Measurements from ENCODE around the gene GNG2.

The GNG2 gene

GRCh38 chr14:51855234-51855633 lies 5.2 kb upstream of the GNG2 start:
- peak in 1 of 51 donors; percentile 21 for DNase-seq

- DNase-seq = no peak
Observed at GRCh38 chr14:51856792-51857296, 3.6 kb upstream of the GNG2 start.

GRCh38 chr14:51859131-51859530 lies 1.3 kb upstream of the GNG2 start:
- no peak for DNase-seq

GRCh38 chr14:51860825-51861499 lies 550 bp downstream of the GNG2 start:
- DNase-seq = peak in 1 of 51 donors; percentile 32

GRCh38 chr14:51862176-51862796 lies 1.9 kb downstream of the GNG2 start:
- DNase-seq = peak in 1 of 51 donors; percentile 52

- DNase-seq = no peak
Observed at GRCh38 chr14:51862860-51863259, 2.4 kb downstream of the GNG2 start.

- DNase-seq = no peak
Observed at GRCh38 chr14:51865953-51866747, 5.7 kb downstream of the GNG2 start.

- no peak for DNase-seq
Observed at GRCh38 chr14:51867741-51868140, 7.3 kb downstream of the GNG2 start.

GRCh38 chr14:51868405-51868804 lies 8.0 kb downstream of the GNG2 start:
- DNase-seq = no peak

GRCh38 chr14:51869411-51870100 lies 9.1 kb downstream of the GNG2 start:
- DNase-seq = no peak

GRCh38 chr14:51870606-51871005 lies 10.2 kb downstream of the GNG2 start:
- no peak for DNase-seq

GRCh38 chr14:51871846-51872245 lies 11.4 kb downstream of the GNG2 start:
- no peak for DNase-seq

- no peak for DNase-seq
Observed at GRCh38 chr14:51872396-51872795, 12.0 kb downstream of the GNG2 start.

GRCh38 chr14:51873221-51873893 lies 12.9 kb downstream of the GNG2 start:
- DNase-seq = peak in 1 of 51 donors; percentile 63

- DNase-seq = no peak
Observed at GRCh38 chr14:51877810-51878209, 17.4 kb downstream of the GNG2 start.

GRCh38 chr14:51879170-51879569 lies 18.8 kb downstream of the GNG2 start:
- DNase-seq = no peak

GRCh38 chr14:51880835-51881580 lies 20.6 kb downstream of the GNG2 start:
- peak in 1 of 51 donors; percentile 2 for DNase-seq

- no peak for DNase-seq
Observed at GRCh38 chr14:51881636-51882035, 21.2 kb downstream of the GNG2 start.

GRCh38 chr14:51883232-51883631 lies 22.8 kb downstream of the GNG2 start:
- no peak for DNase-seq
